Stimulated activated CD8-positive, alpha-beta memory T cell treated with anti-CD3 and anti-CD28 coated beads, Interleukin-7, amount 100 ng/mL, for 1 hour (primary cell): ENCODE data around the gene LARGE1.

Experiments used
- DNase-seq, 2 donors: peaks; one replicate each; pipeline ENCODE4 v3.0.0-alpha.2; 2020; ENCODE audit warnings: low read depth in 2 of 2

The LARGE1 gene

GRCh38 chr22:33920197-33920540, at the start of gene LARGE1:
Gene LARGE1, minus strand, starts transcription at chr22:33920476.
- no peak for DNase-seq

GRCh38 chr22:33969045-33969444, 48.8 kb upstream of the LARGE1 start:
- no peak for DNase-seq

GRCh38 chr22:33964121-33964520, 43.8 kb upstream of the LARGE1 start:
- DNase-seq = no peak

- no peak for DNase-seq
These were observed 42.1 kb upstream of the LARGE1 start for GRCh38 chr22:33962409-33962808.

GRCh38 chr22:33958741-33959140, 38.5 kb upstream of the LARGE1 start:
- DNase-seq = no peak

GRCh38 chr22:33957086-33957485, 36.8 kb upstream of the LARGE1 start:
- DNase-seq = no peak

- DNase-seq = no peak
These were observed 32.5 kb upstream of the LARGE1 start for GRCh38 chr22:33952776-33953175.

- no peak for DNase-seq
These were observed 20.5 kb upstream of the LARGE1 start for GRCh38 chr22:33940741-33941140.

GRCh38 chr22:33932997-33933396, 12.7 kb upstream of the LARGE1 start:
- DNase-seq = no peak

- DNase-seq = no peak
These were observed 11.1 kb upstream of the LARGE1 start for GRCh38 chr22:33931406-33931805.

GRCh38 chr22:33927752-33928151, 7.5 kb upstream of the LARGE1 start:
- no peak for DNase-seq

- no peak for DNase-seq
These were observed 4.9 kb upstream of the LARGE1 start for GRCh38 chr22:33925194-33925593.

- no peak for DNase-seq
These were observed 3.5 kb upstream of the LARGE1 start for GRCh38 chr22:33923660-33924246.

GRCh38 chr22:33923033-33923432, 2.8 kb upstream of the LARGE1 start:
- no peak for DNase-seq

GRCh38 chr22:33922349-33922681, 2.0 kb upstream of the LARGE1 start:
- no peak for DNase-seq

- DNase-seq = no peak
These were observed 1.5 kb upstream of the LARGE1 start for GRCh38 chr22:33921525-33922348.

- DNase-seq = peak; percentile 54 to 70
These were observed 750 bp upstream of the LARGE1 start for GRCh38 chr22:33920927-33921524.

GRCh38 chr22:33919391-33920196, 682 bp downstream of the LARGE1 start:
- DNase-seq = no peak

GRCh38 chr22:33918676-33919365, 1.5 kb downstream of the LARGE1 start:
- DNase-seq = no peak

- no peak for DNase-seq
These were observed 2.4 kb downstream of the LARGE1 start for GRCh38 chr22:33917744-33918406.

- DNase-seq = no peak
These were observed 5.6 kb downstream of the LARGE1 start for GRCh38 chr22:33914699-33915098.
